Liver (tissue), 9 donors: ENCODE measurements around the gene EPHB6. TPM values are rescaled to one million over a fixed set of nuclear protein-coding genes. Genes with fewer than 3 reads are reported as not detected.

ENCODE experiments used
- DNase-seq: peaks from one replicate; pipeline ENCODE4 v3.0.0-alpha.2; 2017; ENCODE audit warnings: low spot score
- H3K27ac ChIP-seq, 2 donors: one replicate each; pipeline ENCODE4 v1.7.0; 2013; ENCODE audit warnings: inconsistent platforms in 2 of 2, low read length in 2 of 2, control low read depth in 1 of 2, low read depth in 1 of 2, mild to moderate bottlenecking in 1 of 2
- H3K27me3 ChIP-seq, 4 donors: one replicate each; pipeline versions ENCODE4 v1.6.1 to v1.7.0; 2013; ENCODE audit warnings: low read length in 3 of 4, inconsistent platforms in 1 of 4, mild to moderate bottlenecking in 1 of 4, moderate library complexity in 1 of 4; ENCODE audit not compliant: control insufficient read depth in 4 of 4, insufficient read depth in 4 of 4
- H3K36me3 ChIP-seq, 4 donors: one replicate each; pipeline versions ENCODE4 v1.6.1 to v1.7.0; 2013; ENCODE audit warnings: low read length in 3 of 4, mild to moderate bottlenecking in 3 of 4, low read depth in 1 of 4, moderate library complexity in 1 of 4; ENCODE audit not compliant: control insufficient read depth in 4 of 4, insufficient read depth in 3 of 4
- H3K4me1 ChIP-seq, 4 donors: one replicate each; pipeline versions ENCODE4 v1.6.1 to v1.7.0; 2013; ENCODE audit warnings: low read length in 3 of 4, mild to moderate bottlenecking in 3 of 4, moderate library complexity in 1 of 4; ENCODE audit not compliant: control insufficient read depth in 4 of 4, insufficient read depth in 4 of 4
- H3K4me3 ChIP-seq, 3 donors: one replicate each; pipeline versions ENCODE4 v1.6.1 to v1.7.0; 2013; ENCODE audit warnings: low read length in 3 of 3, control low read depth in 1 of 3, low read depth in 1 of 3, mild to moderate bottlenecking in 1 of 3
- H3K9ac ChIP-seq, 2 donors: one replicate each; pipeline ENCODE4 v1.7.0; 2013; ENCODE audit warnings: low read length in 2 of 2, mild to moderate bottlenecking in 2 of 2, moderate library complexity in 2 of 2, control low read depth in 1 of 2, low read depth in 1 of 2
- H3K9me3 ChIP-seq, 4 donors: one replicate each; pipeline versions ENCODE4 v1.6.1 to v1.7.0; 2013; ENCODE audit warnings: low read length in 3 of 4; ENCODE audit not compliant: control insufficient read depth in 4 of 4
- CTCF ChIP-seq: fragments of 150-350 bp; IDR thresholded peaks from 2 replicates; pipeline ENCODE4 v1.5.1; 2017; ENCODE audit warnings: improper control_type of control experiment, low read depth, low read length; ENCODE audit not compliant: missing input control
- EGR1 ChIP-seq, 2 donors: IDR thresholded peaks; 2 replicates each; pipeline ENCODE4 v1.6.1; 2016 to 2018; ENCODE audit warnings: antibody characterized with exemption in 2 of 2, low read depth in 2 of 2
- FOXA1 ChIP-seq: IDR thresholded peaks from 2 replicates; pipeline ENCODE4 v1.6.1; 2016; ENCODE audit warnings: antibody characterized with exemption
- FOXA2 ChIP-seq: IDR thresholded peaks from 2 replicates; pipeline ENCODE4 v1.6.1; 2016; ENCODE audit warnings: antibody characterized with exemption
- GABPA ChIP-seq, 2 donors: IDR thresholded peaks in 1 of 2; conservative IDR thresholded peaks in 1 of 2; 2 replicates each; pipeline ENCODE4 v1.6.1; 2016; ENCODE audit warnings: antibody characterized with exemption in 2 of 2, mild to moderate bottlenecking in 1 of 2, moderate library complexity in 1 of 2
- HNF4A ChIP-seq, 2 donors: conservative IDR thresholded peaks; 2 replicates each; pipeline ENCODE4 v1.6.1; 2016; ENCODE audit warnings: antibody characterized with exemption in 2 of 2, mild to moderate bottlenecking in 2 of 2
- HNF4G ChIP-seq: IDR thresholded peaks from 2 replicates; pipeline ENCODE4 v1.6.1; 2016; ENCODE audit warnings: antibody characterized with exemption
- JUND ChIP-seq, 2 donors: IDR thresholded peaks; 2 replicates each; pipeline ENCODE4 v1.6.1; 2016; ENCODE audit warnings: antibody characterized with exemption in 2 of 2
- NR2F2 ChIP-seq: IDR thresholded peaks from 2 replicates; pipeline ENCODE4 v1.6.1; 2016; ENCODE audit warnings: antibody characterized with exemption
- RAD21 ChIP-seq, 2 donors: IDR thresholded peaks; 2 replicates each; pipeline ENCODE4 v1.6.1; 2016; ENCODE audit warnings: antibody characterized with exemption in 2 of 2, mild to moderate bottlenecking in 2 of 2
- RXRA ChIP-seq, 2 donors: IDR thresholded peaks; 2 replicates each; pipeline ENCODE4 v1.6.1; 2017 to 2018; ENCODE audit warnings: antibody characterized with exemption in 2 of 2, mild to moderate bottlenecking in 1 of 2
- SP1 ChIP-seq: IDR thresholded peaks from 2 replicates; pipeline ENCODE4 v1.6.1; 2018; ENCODE audit warnings: antibody characterized with exemption, mild to moderate bottlenecking
- TAF1 ChIP-seq: conservative IDR thresholded peaks from 2 replicates; pipeline ENCODE4 v1.6.1; 2016; ENCODE audit warnings: antibody characterized with exemption, mild to moderate bottlenecking
- YY1 ChIP-seq: IDR thresholded peaks from 2 replicates; pipeline ENCODE4 v1.6.1; 2016; ENCODE audit warnings: antibody characterized with exemption, mild to moderate bottlenecking
- WGBS: extraction: QIAGEN DNeasy Blood & Tissue Kit; methylation state at CpG from one replicate; pipeline ENCODE4 v1.1.7; 2013; 5-methylcytosine and 5-hydroxymethylcytosine counted together
- polyA plus RNA-seq, 2 donors: library from polyadenylated mRNA; stranded (reverse) in 1 of 2; unstranded in 1 of 2; fragments of 200-250 nt in 1 of 2; fragments of >200 nt in 1 of 2; fragmentation: Nextera tagmentation in 1 of 2; extraction: Ambion mirVana in 1 of 2; gene quantifications; one replicate each; pipeline versions ENCODE4 v1.2.1 to v1.2.3, GENCODE V29; 2013 to 2015
- total RNA-seq, 2 donors: library from RNA; depleted of rRNA; stranded (reverse); fragments of >200 nt; gene quantifications; one replicate each; pipeline ENCODE4 v1.2.3, GENCODE V29; 2014
- TF ChIP-seq, protein P1 (sequence below): IDR thresholded peaks from 2 replicates; pipeline ENCODE4 v1.6.1; 2016; ENCODE audit warnings: antibody characterized with exemption
- TF ChIP-seq, protein P2 (sequence below): IDR thresholded peaks from 2 replicates; pipeline ENCODE4 v1.6.1; 2016; ENCODE audit warnings: antibody characterized with exemption
- TF ChIP-seq, protein P3 (sequence below): IDR thresholded peaks from 2 replicates; pipeline ENCODE4 v1.6.1; 2016; ENCODE audit warnings: antibody characterized with exemption
- TF ChIP-seq, protein P4 (sequence below): IDR thresholded peaks from 2 replicates; pipeline ENCODE4 v1.6.1; 2016; ENCODE audit warnings: antibody characterized with exemption, mild to moderate bottlenecking
- donor health status: healthy.
- donor health status: healthy.
- donor health status: healthy.
- donor health status: healthy.
- donor health status: healthy.

Gene EPHB6
- total and polyA plus RNA-seq, 4 donors = 1.2 to 4.3 (median 2.0) TPM

DNA sequence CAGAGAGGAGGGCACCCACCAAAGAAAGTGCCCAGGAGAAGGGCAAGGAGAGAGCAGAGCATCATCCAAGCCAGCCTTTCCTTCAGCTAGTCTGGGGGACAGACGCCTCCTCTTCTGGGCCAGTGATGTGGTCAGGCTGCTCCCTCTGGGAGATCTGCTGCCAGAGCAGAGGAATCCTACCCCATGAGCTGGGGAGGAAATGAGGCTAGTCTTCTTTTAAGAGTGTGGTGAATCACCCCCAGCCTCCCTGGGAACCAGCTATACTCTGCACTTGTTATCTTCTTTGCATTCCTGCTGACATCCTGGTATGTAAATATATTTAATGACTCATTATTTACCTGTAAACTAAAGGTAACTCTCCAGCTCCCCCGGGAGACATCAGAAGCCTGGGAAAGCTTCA lies 41.6 kb upstream of the EPHB6 start:
- Histone ChIP-seq H3K9me3 (no peaks in the 10 kb centered on the region), H3K9ac (no peak overlapping the region), H3K27ac (no peak overlapping the region), H3K27me3 (peaks cover 0 to 10% (median 4%) of the 10 kb centered on the region in 4 donors), H3K36me3 (no peaks in the 10 kb centered on the region), H3K4me3 (no peak overlapping the region), H3K4me1 (no peaks in the 10 kb centered on the region)
- TF ChIP-seq NR2F2 = no peak
- TF ChIP-seq, protein P1, sequence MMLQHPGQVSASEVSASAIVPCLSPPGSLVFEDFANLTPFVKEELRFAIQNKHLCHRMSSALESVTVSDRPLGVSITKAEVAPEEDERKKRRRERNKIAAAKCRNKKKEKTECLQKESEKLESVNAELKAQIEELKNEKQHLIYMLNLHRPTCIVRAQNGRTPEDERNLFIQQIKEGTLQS = no peak
- TF ChIP-seq, protein P2, sequence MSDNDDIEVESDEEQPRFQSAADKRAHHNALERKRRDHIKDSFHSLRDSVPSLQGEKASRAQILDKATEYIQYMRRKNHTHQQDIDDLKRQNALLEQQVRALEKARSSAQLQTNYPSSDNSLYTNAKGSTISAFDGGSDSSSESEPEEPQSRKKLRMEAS = no peak
- no peak for TF ChIP-seq JUND (IDR thresholded peaks at IDR 0.05)
- TF ChIP-seq RXRA (IDR thresholded peaks at IDR 0.05) = no peak
- no peak for TF ChIP-seq HNF4A (conservative IDR thresholded peaks at IDR 0.05)
- no peak for TF ChIP-seq EGR1 (IDR thresholded peaks at IDR 0.05; ENCODE audit: low read depth in 2 of 2)
- TF ChIP-seq CTCF = no peak
- TF ChIP-seq, protein P3, sequence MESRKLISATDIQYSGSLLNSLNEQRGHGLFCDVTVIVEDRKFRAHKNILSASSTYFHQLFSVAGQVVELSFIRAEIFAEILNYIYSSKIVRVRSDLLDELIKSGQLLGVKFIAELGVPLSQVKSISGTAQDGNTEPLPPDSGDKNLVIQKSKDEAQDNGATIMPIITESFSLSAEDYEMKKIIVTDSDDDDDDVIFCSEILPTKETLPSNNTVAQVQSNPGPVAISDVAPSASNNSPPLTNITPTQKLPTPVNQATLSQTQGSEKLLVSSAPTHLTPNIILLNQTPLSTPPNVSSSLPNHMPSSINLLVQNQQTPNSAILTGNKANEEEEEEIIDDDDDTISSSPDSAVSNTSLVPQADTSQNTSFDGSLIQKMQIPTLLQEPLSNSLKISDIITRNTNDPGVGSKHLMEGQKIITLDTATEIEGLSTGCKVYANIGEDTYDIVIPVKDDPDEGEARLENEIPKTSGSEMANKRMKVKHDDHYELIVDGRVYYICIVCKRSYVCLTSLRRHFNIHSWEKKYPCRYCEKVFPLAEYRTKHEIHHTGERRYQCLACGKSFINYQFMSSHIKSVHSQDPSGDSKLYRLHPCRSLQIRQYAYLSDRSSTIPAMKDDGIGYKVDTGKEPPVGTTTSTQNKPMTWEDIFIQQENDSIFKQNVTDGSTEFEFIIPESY = no peak
- no peak for TF ChIP-seq FOXA1
- 15% methylated on average over 2 of the region's 2 CpGs for WGBS
- no peak for DNase-seq

GRCh38 chr7:142813699-142814098 lies 41.2 kb upstream of the EPHB6 start:
- no peak overlapping the region for H3K9ac ChIP-seq
- no peak overlapping the region for H3K27ac ChIP-seq
- no peaks in the 10 kb centered on the region for H3K9me3 ChIP-seq
- H3K4me3 ChIP-seq = no peak overlapping the region
- peaks cover 0 to 10% (median 4%) of the 10 kb centered on the region in 4 donors for H3K27me3 ChIP-seq
- no peak for DNase-seq
- WGBS = 28% methylated on average over 1 of the region's 1 CpG
- H3K36me3 ChIP-seq = no peaks in the 10 kb centered on the region
- TF ChIP-seq NR2F2 (no peak), YY1 (no peak), GABPA (IDR thresholded peaks at IDR 0.05 in 1 of 2, conservative IDR thresholded peaks at IDR 0.05 in 1 of 2) (no peak), HNF4A (conservative IDR thresholded peaks at IDR 0.05) (no peak), TAF1 (no peak), RXRA (IDR thresholded peaks at IDR 0.05) (no peak), HNF4G (no peak), FOXA1 (no peak), CTCF (no peak), JUND (IDR thresholded peaks at IDR 0.05) (no peak), FOXA2 (no peak), SP1 (no peak), EGR1 (IDR thresholded peaks at IDR 0.05; ENCODE audit: low read depth in 2 of 2) (no peak), RAD21 (IDR thresholded peaks at IDR 0.05) (no peak)
- TF ChIP-seq, protein P4, sequence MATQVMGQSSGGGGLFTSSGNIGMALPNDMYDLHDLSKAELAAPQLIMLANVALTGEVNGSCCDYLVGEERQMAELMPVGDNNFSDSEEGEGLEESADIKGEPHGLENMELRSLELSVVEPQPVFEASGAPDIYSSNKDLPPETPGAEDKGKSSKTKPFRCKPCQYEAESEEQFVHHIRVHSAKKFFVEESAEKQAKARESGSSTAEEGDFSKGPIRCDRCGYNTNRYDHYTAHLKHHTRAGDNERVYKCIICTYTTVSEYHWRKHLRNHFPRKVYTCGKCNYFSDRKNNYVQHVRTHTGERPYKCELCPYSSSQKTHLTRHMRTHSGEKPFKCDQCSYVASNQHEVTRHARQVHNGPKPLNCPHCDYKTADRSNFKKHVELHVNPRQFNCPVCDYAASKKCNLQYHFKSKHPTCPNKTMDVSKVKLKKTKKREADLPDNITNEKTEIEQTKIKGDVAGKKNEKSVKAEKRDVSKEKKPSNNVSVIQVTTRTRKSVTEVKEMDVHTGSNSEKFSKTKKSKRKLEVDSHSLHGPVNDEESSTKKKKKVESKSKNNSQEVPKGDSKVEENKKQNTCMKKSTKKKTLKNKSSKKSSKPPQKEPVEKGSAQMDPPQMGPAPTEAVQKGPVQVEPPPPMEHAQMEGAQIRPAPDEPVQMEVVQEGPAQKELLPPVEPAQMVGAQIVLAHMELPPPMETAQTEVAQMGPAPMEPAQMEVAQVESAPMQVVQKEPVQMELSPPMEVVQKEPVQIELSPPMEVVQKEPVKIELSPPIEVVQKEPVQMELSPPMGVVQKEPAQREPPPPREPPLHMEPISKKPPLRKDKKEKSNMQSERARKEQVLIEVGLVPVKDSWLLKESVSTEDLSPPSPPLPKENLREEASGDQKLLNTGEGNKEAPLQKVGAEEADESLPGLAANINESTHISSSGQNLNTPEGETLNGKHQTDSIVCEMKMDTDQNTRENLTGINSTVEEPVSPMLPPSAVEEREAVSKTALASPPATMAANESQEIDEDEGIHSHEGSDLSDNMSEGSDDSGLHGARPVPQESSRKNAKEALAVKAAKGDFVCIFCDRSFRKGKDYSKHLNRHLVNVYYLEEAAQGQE = no peak
- TF ChIP-seq, protein P1 = no peak
- TF ChIP-seq, protein P2 = no peak
- TF ChIP-seq, protein P3 = no peak
- H3K4me1 ChIP-seq = no peaks in the 10 kb centered on the region
